ENCODE measurements around the gene RGS7.
A peak's percentile ranks its signal among the peaks of the same experiment; 100 is the strongest.
"Not testable (repeated sequence)": the region's sequence is repeated elsewhere in the genome, so short reads cannot be mapped to it uniquely, and the experiment has no call there.

The RGS7 gene

DNA sequence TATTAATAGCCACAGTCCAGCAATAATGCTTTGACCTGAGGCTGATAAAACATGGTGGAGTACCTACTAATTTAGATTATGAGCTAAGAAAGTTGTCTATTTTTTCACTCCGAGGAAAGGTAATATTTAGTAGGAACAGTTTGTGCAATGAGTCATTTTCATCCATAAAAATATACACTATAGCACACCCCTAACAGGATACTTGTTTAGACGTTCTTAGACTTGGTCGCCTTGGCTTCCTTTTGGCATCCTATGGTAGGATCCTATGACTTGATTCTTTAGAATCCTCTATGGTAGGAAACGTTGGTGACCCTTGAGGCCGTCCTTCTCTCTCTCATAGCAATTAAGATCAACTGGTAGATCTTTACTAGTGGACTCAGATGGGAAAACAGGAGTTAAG lies 81.8 kb downstream of the RGS7 start:
- intact Hi-C loops (cut with DNase I) = no loop called here
- no peak for DNase-seq

DNA sequence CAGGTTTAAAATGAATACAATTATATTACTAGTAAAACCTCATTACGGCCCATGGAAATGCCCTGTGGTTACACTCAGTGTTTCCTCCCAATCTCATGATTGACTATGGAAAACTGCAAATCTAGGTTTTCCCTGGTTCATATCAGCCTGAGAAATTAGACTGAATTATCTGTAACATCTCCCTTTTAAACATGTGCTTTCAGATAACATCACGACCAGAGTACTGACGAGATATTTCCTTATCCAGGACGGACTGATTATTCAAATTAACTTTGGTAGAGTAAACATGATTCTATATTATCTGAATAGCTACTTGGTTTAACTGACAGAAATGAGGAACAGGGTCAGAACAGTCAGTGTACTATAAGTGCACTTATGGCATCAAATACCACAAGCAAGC lies 82.3 kb downstream of the RGS7 start:
- no peak for DNase-seq
- intact Hi-C loops (cut with DNase I) = no loop called here

DNA sequence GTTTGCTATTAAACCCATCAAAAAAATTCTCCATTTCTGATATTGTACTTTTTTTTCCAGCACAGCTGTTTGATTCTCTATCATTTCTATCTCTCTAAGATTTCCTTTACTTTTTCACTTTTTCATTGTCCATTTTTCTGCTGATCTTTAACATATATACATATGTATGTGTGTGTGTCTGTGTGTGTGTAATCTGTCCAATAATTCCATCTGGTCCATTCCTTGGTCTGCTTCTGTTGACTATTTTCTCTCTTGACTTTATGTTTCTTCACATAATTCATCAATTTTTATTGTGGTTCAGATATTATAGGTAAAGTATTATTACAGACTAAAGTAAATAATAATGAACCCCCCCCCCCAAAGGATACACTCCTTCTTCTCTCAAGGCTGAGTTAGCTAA lies 84.2 kb downstream of the RGS7 start:
- intact Hi-C loops (cut with DNase I) = no loop called here
- no peak for DNase-seq

DNA sequence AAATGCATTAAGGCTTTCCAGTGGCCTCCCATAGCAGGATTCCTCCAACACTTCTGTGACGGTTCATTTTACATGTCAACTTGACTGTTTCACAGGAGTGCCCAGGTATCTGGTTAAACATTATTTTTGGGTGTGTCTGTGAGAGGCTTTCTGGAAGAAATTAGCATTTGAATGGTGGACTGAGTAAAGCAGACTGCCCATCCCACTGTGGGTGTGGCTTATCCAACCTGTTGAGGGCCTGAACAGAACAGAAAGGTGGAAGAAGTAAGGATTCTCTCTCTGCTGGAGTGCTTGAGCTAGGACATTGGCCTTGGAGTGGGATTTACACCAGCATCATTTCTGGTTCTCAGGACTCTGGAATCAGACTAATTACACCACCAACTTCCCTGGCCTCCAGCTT lies 85.6 kb downstream of the RGS7 start:
- intact Hi-C loops (cut with DNase I) = no loop called here
- DNase-seq = no peak

DNA sequence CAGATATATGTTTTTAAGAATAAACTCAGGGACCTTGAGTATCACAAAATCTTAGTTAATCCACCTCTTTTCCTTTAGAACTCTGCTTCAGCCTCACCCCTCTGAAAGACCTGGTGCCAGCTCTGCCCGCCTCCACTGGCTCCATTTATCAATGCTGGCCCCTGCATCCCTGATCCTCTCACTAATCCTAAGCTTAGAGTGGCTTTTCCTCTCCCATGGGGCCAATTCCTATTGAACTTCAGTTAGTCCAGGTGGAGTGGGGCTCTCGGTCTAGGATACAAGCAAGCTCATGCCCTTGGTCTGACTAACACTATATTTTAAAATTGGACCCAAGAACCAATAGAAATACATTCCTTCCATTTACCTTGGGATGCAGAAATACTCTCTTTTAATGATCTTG lies 87.0 kb downstream of the RGS7 start:
- intact Hi-C loops (cut with DNase I) = no loop called here
- no peak for DNase-seq

DNA sequence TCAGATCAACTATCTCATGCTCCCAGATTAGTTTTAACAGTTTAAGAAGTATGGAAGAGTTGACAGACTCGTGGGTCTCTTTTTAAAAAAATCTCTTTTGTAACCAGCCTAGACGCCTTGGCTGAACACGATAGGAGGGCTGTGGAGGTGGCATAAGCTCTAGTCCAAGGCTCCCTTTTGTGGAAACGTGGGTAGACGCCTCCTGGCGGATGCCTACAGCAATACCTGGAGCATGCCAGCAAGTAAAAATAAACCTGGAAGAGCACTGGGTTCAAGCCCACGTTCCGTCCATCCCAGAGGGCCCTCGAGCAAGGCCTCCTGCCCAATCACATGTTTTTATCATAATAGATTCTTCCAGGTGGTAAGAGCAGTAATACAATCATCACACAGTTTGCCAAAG lies 87.9 kb downstream of the RGS7 start:
- intact Hi-C loops (cut with DNase I) = no loop called here
- DNase-seq = peak in 5 of 10 donors; percentile 15 to 86 (median 63)

DNA sequence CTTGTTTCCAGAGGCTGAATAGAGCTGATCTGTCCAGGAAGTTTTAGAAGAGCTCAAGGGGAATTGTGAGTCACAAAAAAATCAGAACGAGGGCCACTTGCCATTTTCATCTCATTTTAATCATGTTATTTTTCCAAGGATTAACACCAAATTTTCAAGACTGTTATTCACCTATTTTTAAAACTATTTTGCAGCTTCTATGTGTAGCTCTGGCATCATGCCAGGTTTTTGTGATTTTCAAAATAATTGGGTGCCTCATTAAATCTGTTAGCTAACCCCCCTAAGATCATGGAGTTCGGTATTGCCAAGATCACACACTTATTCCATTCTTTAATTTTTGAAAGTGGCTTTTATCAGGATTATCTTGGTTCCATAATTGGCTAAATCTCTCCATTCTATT lies 90.9 kb downstream of the RGS7 start:
- DNase-seq = no peak
- intact Hi-C loops (cut with DNase I) = no loop called here

DNA sequence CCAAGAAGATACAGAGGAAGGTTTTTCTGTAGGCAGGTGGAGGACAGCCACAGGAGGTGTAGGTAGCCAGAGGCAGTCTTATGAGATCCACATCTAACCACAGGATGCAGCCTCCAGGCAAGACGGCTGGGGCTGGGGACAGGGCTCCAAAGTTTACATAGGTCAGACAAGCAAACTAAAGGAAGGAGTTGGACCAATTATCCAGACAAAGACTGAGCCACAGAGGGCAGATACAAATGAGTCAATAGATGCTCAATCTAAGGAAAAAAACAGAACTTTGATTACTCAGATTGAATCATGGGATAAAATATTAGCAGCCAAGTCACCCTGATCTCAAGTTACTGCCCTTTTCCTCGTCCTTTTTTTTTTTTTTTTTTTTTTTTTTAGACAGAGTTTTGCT lies 91.6 kb downstream of the RGS7 start:
- DNase-seq = peak in 1 of 10 donors; percentile 56
- intact Hi-C loops (cut with DNase I) = no loop called here

DNA sequence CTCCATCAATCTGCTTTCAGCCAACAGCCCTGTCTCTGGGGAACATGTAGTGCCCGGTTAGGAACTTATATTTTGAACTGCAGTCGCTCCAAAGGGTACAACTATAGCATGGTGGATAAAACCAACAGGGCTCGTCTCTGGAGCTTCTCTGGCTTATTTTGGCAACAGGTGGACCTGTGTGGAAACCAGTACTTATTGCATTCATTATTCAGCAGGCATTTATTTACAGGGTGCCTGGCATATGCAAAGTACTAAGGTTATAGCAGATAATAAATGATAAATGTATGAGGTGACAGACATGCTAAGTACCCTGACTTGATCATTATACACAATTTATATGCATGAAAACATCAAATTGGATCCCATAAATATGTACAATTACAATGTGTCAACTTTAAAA lies 93.7 kb downstream of the RGS7 start:
- DNase-seq = no peak
- intact Hi-C loops (cut with DNase I) = no loop called here

DNA sequence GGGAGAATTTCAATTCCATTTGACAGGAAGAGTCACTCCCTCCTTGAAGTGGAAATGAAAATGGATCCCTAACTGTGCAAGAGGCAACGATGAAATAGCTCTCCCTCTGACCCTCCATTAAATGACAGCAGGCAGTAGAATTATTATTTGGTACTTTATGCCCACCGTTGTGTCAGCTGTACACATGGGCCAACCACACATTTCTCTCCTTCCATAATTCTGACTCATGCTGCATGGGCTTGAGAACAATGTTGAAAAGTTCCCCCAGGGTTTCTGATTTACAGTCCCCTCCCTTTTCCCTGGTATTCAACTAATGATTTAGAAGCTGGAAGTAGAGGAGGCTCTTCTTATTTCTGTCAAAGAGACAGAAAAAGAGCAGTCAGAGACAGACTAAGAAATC lies 103.5 kb downstream of the RGS7 start:
- no peak for DNase-seq
- intact Hi-C loops (cut with DNase I) = no loop called here

DNA sequence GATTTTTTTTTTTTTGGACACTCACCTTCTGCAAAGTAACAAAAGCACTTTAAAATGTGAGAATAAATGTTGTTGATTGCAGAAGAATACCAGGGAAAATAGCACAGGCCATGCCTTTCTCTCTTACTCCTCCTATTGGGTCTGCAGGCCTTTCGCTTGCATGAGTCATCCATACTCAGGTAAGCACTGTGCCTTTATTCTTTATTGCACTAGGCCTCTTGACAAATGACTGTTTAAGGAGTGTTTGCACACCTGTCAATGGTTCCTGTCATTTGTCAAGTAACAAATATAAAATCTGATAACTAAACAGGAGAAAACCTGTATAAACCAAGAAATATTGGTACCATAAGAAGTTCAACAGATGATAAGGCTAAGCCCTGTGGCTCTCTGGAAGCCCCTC lies 106.5 kb downstream of the RGS7 start:
- intact Hi-C loops (cut with DNase I) = no loop called here

DNA sequence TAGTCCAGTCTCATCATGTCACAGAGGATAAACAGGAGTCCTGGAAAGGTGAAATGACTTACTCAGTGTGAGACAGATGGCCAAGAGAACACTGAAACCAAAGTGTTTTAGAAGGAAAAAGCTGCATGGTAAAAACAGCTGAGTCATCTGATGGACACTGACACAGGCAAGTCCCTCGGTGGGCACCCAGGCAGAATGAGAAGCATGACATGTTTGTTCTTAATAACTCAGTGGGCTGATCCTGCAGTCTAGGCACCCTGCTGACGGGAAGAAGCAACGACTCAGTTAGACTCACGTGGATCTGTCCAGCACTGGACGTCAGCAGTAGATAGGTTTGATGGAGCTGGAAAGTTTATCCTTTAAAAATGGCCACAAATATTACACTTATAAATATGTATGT lies 116.9 kb downstream of the RGS7 start:
- no peak for DNase-seq
- intact Hi-C loops (cut with DNase I) = no loop called here

More for the DNA sequence above, 106.5 kb downstream of the RGS7 start:
- DNase-seq = no peak

DNA sequence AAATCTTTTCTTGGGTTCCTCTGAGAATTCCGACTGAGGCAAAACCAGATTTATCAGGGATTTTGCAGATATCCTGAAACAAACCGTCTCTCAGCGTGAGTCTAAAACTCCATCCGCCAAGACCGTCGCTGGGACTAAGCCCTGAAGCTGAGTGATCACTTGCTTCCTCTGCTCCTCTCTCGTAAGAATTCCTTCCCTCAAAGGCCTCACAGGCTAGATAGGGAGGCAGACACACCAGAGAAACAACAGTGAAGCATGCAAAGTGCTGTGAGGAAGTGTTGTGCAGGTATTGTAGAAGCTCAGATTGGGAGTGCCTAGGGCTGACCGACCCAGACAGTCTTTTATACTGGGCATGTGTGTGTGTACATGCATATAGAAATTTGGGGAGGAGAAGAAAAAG lies 119.1 kb downstream of the RGS7 start:
- no peak for DNase-seq
- intact Hi-C loops (cut with DNase I) = no loop called here

DNA sequence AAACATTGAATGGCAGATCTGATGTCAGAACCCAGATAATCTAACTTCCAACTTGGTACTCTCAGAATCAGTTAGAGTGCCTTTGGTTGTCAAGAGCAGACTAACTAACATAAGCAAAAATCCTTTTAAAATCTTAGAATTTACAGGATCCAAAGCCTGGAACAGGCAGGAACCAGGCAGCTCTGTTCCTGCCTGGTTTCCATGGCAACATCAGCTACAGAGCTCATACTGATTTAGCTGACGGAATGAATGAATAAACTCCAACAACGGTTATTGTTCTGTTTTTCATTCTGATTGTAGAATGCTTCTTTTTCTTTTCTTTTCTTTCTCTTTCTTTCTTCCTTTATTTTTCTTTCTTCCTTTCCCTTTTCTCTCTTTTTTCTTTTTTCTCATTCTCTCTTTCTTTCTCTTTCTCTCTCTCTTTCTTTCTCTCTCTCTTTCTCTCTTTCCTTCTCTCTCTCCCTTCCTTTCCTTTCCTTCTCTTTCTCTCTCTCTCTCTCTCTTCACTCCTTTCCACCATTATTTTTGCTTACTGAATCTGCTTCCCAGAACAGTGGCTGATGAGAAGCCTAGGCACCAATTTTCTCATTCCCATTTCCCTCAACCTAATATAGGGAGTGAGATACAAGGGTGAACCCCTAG lies 121.6 kb downstream of the RGS7 start:
- intact Hi-C loops (cut with DNase I) = no loop called here

DNA sequence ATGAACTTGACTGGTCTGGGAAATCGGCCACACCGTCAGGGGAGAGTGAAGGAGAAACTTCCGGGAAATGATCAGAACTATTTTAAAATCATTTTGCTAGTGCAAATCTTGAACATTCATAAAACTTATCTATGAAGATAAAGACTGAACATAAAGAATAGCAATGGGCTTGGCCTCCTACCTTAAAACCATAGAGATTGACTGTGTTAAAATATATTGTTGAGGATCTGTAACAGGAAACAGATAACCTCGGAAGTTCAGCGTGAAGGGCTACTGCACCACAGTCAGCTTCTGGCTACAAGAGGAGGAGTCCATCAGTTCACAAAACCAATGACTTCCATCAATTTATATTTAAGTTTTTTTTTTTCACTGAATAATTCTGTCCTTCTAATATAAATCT lies 127.3 kb downstream of the RGS7 start:
- intact Hi-C loops (cut with DNase I) = no loop called here
- DNase-seq = no peak

More for the DNA sequence above, 121.6 kb downstream of the RGS7 start:
- DNase-seq = peak in 4 of 10 donors; percentile 30 to 90 (median 58)

DNA sequence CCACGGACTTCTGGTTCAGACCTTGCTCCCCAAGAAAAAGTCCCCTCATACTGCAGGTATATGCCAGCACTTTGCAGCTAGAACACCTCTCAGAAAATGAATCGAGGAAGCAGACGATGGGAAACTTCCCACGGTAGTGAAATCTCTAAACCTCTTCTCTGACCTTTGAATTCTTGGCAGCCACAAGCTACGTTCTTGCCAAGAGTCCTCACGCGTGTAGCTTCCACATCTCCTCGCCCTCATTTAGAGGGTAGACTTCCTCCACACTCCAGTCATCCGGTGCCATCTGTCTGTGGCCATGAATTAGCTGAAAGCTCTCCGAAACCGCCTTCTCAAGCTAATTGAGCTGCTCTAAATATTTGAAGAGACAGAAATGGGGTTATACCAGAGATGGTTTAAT lies 127.8 kb downstream of the RGS7 start:
- intact Hi-C loops (cut with DNase I) = no loop called here
- DNase-seq = peak in 2 of 10 donors; percentile 15 to 69

DNA sequence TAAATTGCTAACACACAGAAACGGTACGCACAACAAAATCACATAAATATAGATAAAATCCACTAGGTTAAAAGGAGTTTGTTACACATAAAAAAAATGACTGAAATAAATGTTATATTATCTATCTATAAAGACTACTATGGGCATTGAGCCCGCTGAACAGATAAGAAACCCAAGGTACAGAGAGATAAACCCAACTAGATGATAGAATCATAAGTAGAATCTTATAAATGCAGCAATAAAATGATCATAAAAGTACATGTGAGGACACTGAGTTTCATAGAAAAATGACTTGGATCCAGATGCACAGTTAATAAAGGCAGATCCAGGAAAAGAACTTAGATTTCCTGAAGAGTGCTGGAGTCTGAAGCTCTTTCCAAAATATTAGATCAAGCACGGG lies 128.7 kb downstream of the RGS7 start:
- no peak for DNase-seq
- intact Hi-C loops (cut with DNase I) = no loop called here

DNA sequence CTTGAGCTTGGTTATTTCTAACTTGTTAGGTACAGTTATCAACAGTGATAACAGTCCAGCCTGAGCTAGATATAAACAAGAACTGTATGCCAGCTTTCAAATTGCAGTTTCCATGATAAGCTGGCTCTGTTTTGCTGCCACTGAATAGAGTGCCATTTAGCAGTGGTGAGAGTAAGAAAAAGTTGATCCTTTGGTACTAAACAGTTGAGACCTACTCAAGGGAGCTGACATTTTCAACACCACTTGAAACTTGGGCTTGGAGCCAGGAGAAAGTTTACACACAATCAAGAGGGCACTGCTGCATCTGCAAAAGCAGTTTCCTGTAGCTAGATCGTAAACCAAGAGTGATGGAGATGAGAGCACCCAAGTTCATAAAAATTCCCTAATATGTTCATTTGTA lies 131.3 kb downstream of the RGS7 start:
- intact Hi-C loops (cut with DNase I) = no loop called here
- no peak for DNase-seq

DNA sequence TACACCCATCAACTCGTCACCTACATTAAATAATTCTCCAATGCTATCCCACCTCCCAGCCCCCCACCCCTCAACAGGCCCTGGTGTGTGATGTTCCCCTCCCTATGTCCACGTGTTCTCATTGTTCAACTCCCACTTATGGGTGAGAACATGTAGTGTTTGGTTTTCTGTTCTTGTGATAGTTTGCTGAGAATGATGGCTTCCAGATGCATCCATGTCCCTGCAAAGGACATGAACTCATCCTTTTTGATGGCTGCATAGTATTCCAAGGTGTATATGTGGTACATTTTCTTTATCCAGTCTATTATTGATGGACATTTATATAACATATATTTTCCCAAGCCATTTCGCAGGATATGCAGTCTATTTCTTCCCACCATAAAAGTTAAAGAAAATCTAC lies 132.8 kb downstream of the RGS7 start:
- intact Hi-C loops (cut with DNase I) = not testable (repeated sequence)

DNA sequence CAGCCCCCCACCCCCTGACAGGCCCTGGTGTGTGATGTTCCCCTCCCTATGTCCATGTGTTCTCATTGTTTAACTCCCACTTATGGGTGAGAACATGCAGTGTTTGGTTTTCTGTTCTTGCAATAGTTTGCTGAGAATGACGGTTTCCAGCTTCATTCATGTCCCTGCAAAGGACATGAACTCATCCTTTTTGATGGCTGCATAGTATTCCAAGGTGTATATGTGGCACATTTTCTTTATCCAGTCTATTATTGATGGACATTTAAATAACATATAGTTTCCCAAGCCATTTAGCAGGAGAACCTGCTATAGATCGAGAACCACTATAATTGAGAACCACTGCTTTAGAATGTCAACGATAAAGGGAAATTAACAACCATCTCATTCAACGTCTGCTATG lies 134.2 kb downstream of the RGS7 start:
- intact Hi-C loops (cut with DNase I); DNase-seq: not testable (repeated sequence)

More for the DNA sequence above, 132.8 kb downstream of the RGS7 start:
- not testable (repeated sequence) for DNase-seq

DNA sequence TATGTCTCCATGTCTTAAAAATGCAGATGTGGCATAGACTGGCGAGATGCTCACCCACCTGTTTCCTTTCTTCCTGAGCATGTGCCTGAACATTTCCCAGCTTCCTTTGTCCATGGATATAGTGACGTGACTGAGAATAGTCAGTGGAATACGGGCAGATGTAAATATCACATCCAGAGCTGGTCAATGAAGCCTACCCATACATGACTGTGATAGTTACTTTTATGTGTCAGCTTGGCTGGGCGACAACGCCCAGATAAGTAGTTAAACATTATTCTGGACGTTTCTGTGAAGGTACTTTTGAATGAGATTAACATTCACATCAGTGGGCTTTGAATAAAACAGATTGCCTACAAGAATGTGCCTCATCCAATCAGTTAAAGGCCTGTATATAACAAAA lies 135.7 kb downstream of the RGS7 start:
- intact Hi-C loops (cut with DNase I) = no loop called here
- no peak for DNase-seq

DNA sequence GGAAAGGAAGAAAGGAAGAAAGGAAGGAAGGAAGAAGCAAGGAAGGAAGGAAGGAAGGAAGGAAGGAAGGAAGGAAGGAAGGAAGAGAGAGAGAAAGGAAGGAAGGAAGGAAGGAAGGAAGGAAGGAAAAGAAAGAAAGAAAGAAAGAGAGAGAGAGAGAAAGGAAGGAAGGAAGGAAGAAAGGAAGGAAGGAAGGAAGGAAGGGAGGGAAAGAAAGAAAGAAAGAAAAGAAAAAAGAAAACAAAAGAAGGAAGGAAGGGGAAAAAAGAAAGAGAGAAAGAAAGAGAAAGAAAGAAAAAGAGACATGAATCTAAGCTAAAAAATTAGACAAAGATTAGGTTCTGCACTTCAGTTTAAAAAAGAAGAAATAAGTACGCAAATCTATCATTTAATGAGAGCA lies 136.1 kb downstream of the RGS7 start:
- DNase-seq; intact Hi-C loops (cut with DNase I): not testable (repeated sequence)

DNA sequence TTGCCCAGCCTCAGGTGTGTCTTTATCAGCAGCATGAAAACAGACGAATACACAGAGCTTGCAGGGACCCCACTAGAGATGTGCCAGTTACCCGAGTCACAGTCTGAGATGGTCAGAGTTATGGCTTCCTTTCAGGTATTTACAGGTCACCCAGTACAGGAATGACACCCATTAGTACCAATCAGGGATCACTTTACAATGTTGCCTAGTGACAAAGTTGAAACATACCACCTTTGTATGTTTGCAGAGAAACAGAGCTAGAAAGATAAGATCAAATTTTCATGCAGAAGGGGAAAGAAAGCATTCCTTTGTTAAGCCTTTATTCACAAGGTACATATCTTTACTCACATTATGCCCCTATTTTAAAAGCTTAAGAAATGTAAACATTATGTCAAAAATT lies 137.6 kb downstream of the RGS7 start:
- no peak for DNase-seq
- intact Hi-C loops (cut with DNase I) = no loop called here

Data from posterior cingulate gyrus (tissue), 11 donors.